Chondrocyte (in vitro differentiated cells): Measurements from ENCODE around the gene UNK. TPM values are rescaled to one million over a fixed set of nuclear protein-coding genes. Genes with fewer than 3 reads are reported as not detected.

Experiments used
- DNase-seq: peaks from one replicate; pipeline ENCODE4 v3.0.0; 2021; ENCODE audit warnings: mixed read lengths, low spot score
- H3K27ac Mint-ChIP-seq: one replicate; pipeline ENCODE4 v1.8.0; 2021; ENCODE audit warnings: mild to moderate bottlenecking, moderate library complexity, mixed read lengths; ENCODE audit not compliant: unreplicated experiment
- H3K27me3 Mint-ChIP-seq: 2 replicates; pipeline ENCODE4 v1.8.0; 2021; ENCODE audit warnings: low read depth, mixed read lengths
- H3K36me3 Mint-ChIP-seq: 2 replicates; pipeline ENCODE4 v1.8.0; 2021; ENCODE audit warnings: low read depth, mixed read lengths
- H3K4me1 Mint-ChIP-seq: 2 replicates; pipeline ENCODE4 v1.8.0; 2021; ENCODE audit warnings: low read depth, mild to moderate bottlenecking, mixed read lengths
- H3K4me3 Mint-ChIP-seq: one replicate; pipeline ENCODE4 v1.8.0; 2021; ENCODE audit warnings: mild to moderate bottlenecking, moderate library complexity, mixed read lengths; ENCODE audit not compliant: unreplicated experiment
- H3K9me3 Mint-ChIP-seq: 2 replicates; pipeline ENCODE4 v1.8.0; 2021; ENCODE audit warnings: low read depth, mixed read lengths
- long read RNA-seq: library from polyadenylated mRNA; stranded (forward); transcript quantifications from one replicate; pipeline ENCODE4 v2.0.0, GENCODE V29; 2021
- total RNA-seq: library from RNA; stranded (reverse); gene quantifications from 3 replicates; pipeline ENCODE4 v1.2.1, GENCODE V29; 2021
- TF ChIP-seq, protein P1 (sequence below): fragments of 200-600 bp; sonication (generic); IDR thresholded peaks from 2 replicates; pipeline ENCODE4 v1.5.0; 2021; ENCODE audit warnings: antibody characterized with exemption, mild to moderate bottlenecking, moderate library complexity

The UNK gene, protein sequence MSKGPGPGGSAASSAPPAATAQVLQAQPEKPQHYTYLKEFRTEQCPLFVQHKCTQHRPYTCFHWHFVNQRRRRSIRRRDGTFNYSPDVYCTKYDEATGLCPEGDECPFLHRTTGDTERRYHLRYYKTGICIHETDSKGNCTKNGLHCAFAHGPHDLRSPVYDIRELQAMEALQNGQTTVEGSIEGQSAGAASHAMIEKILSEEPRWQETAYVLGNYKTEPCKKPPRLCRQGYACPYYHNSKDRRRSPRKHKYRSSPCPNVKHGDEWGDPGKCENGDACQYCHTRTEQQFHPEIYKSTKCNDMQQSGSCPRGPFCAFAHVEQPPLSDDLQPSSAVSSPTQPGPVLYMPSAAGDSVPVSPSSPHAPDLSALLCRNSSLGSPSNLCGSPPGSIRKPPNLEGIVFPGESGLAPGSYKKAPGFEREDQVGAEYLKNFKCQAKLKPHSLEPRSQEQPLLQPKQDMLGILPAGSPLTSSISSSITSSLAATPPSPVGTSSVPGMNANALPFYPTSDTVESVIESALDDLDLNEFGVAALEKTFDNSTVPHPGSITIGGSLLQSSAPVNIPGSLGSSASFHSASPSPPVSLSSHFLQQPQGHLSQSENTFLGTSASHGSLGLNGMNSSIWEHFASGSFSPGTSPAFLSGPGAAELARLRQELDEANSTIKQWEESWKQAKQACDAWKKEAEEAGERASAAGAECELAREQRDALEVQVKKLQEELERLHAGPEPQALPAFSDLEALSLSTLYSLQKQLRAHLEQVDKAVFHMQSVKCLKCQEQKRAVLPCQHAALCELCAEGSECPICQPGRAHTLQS
- total RNA-seq = 20.9 to 35.8 TPM (median 21.0 TPM) in 3 replicates
- long read RNA-seq, transcript UNK-202 (4 exons, 1,312 nt) = major isoform, 5 of 11 reads
- long read RNA-seq, partial matches to known transcripts = 2 of 11 reads
- long read RNA-seq, other reads (novel, unspliced or antisense) = 2 of 11 reads

DNA sequence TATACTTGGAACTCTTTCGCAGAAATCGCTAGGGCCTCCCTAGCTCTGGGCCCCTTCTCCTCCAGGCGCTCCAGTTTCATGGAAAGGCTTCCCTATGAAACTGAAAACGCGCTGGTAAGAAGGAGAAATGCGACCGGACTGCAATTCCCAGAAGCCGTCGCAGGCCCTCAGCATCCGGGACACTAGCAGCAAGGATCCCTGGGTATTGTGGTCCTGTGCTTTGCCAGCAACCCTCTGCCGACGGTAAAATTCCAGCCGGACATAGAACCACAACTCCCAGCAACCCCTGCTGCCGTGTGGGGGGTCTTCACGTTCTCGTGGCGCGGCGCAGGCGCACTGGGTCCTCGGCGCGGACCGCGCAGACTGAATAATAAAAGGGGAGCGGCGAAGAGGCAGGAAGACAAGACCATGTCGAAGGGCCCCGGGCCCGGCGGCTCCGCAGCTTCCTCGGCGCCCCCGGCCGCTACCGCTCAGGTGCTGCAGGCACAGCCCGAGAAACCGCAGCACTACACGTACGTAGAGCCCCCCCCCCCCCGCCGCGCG lies at the start of gene UNK:
Gene UNK, plus strand, starts transcription at position 334 of the 543 bp plus-strand sequence. Its CDS starts 75 bp downstream, at position 409.
- TF ChIP-seq, protein P1, sequence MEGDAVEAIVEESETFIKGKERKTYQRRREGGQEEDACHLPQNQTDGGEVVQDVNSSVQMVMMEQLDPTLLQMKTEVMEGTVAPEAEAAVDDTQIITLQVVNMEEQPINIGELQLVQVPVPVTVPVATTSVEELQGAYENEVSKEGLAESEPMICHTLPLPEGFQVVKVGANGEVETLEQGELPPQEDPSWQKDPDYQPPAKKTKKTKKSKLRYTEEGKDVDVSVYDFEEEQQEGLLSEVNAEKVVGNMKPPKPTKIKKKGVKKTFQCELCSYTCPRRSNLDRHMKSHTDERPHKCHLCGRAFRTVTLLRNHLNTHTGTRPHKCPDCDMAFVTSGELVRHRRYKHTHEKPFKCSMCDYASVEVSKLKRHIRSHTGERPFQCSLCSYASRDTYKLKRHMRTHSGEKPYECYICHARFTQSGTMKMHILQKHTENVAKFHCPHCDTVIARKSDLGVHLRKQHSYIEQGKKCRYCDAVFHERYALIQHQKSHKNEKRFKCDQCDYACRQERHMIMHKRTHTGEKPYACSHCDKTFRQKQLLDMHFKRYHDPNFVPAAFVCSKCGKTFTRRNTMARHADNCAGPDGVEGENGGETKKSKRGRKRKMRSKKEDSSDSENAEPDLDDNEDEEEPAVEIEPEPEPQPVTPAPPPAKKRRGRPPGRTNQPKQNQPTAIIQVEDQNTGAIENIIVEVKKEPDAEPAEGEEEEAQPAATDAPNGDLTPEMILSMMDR = no peak
- H3K36me3 Mint-ChIP-seq = peaks cover 2% of the 10 kb centered on the region
- H3K4me3 Mint-ChIP-seq = peak within 1 kb of the TSS; percentile 83
- H3K27ac Mint-ChIP-seq = peak within 1 kb of the TSS; percentile 99
- H3K4me1 Mint-ChIP-seq = peaks cover 45% of the 10 kb centered on the region
- no peaks in the 10 kb centered on the region for H3K27me3 Mint-ChIP-seq
- H3K9me3 Mint-ChIP-seq = no peaks in the 10 kb centered on the region
- DNase-seq = peak; percentile 98

GRCh38 chr17:75736173-75736835 lies 48.3 kb upstream of the UNK start:
- TF ChIP-seq, protein P1 = no peak
- Mint-ChIP-seq H3K27ac (no peak overlapping the region), H3K4me3 (no peak overlapping the region), H3K4me1 (peaks cover 3% of the 10 kb centered on the region), H3K36me3 (no peaks in the 10 kb centered on the region), H3K9me3 (no peaks in the 10 kb centered on the region), H3K27me3 (no peaks in the 10 kb centered on the region)
- DNase-seq = no peak

DNA sequence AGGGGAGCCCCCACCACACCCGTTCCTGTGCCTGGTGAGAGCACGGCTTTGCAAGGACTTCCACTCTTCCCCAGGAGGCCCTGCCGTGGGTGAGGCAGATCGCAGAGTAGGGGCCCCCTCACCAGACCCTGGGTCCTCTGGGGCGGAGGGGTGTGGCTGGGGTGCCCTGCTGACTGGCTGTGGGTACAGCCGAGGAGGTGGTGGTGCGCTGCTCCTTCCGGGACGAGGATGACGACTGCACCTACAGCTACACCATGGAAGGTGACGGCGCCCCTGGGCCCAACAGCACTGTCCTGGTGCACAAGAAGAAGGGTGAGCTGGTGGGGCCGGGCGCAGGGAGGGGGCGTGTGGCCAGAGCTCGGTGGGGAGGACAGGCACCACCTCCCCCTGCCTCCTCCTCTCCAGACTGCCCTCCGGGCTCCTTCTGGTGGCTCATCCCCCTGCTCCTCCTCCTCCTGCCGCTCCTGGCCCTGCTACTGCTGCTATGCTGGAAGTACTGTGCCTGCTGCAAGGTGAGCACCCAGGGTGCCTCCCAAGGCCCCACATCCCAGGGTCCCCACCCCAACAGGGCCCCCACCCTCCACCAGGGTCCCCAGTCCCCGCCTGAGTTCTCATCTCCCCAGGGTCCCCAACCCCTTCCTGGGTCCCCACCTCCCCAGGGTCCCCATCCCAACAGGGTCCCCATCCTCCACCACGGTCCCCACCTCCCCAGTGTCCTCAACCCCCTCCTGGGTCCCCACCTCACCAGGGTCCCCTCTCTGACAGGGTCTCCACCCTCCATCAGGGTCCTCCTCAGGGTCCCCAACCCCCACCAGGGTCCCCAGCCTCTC lies 47.3 kb upstream of the UNK start:
- H3K27me3 Mint-ChIP-seq = no peaks in the 10 kb centered on the region
- peak; percentile 91 for DNase-seq
- no peaks in the 10 kb centered on the region for H3K9me3 Mint-ChIP-seq
- H3K4me1 Mint-ChIP-seq = peaks cover 3% of the 10 kb centered on the region
- H3K4me3 Mint-ChIP-seq = no peak overlapping the region
- TF ChIP-seq, protein P1 = no peak
- H3K36me3 Mint-ChIP-seq = no peaks in the 10 kb centered on the region
- no peak overlapping the region for H3K27ac Mint-ChIP-seq

DNA sequence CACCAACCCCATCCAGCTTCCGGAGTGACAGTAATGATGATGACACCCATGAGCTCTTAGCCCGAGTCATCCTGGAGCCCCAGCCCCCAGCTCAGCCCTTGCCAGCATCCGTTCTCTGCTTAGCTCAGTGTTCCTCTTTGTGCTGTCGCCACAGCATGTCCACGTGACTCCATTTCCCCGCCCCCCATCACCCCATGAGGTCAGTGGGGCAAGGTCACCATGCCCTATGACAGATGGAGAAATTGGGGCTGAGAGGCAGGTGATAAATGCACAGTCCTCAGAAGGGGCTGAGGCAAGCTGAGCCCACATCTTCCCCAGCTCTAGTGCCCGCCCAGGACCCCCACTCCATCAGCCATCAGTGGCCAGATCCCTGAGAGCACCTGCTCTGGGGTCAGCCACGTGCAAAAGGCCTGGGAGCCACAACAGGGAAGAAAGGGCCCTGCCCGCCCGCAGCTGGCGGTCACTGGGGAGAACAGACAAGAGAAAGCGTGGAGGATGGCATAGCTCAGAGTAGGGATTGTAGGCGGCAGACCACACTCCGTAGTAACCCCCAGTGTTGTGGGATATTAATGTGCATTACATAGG lies 46.3 kb upstream of the UNK start:
- peaks cover 3% of the 10 kb centered on the region for H3K4me1 Mint-ChIP-seq
- no peak overlapping the region for H3K27ac Mint-ChIP-seq
- no peaks in the 10 kb centered on the region for H3K27me3 Mint-ChIP-seq
- no peaks in the 10 kb centered on the region for H3K36me3 Mint-ChIP-seq
- H3K9me3 Mint-ChIP-seq = no peaks in the 10 kb centered on the region
- TF ChIP-seq, protein P1 = no peak
- no peak for DNase-seq
- no peak overlapping the region for H3K4me3 Mint-ChIP-seq
